Mesendoderm (in vitro differentiated cells): Measurements from ENCODE around the gene CDK6.

Experiments used
- DNase-seq: peaks from one replicate; pipeline ENCODE4 v3.0.0; 2013
- H2AK5ac ChIP-seq: 2 replicates; pipeline ENCODE4 v1.6.1; 2013; ENCODE audit warnings: low read length, inconsistent platforms
- H2BK120ac ChIP-seq: 2 replicates; pipeline ENCODE4 v1.6.1; 2013; ENCODE audit warnings: low read depth, mild to moderate bottlenecking, low read length, moderate library complexity, mixed read lengths
- H2BK15ac ChIP-seq: replicated peaks from 2 replicates; pipeline ENCODE4 v1.6.1; 2013; ENCODE audit warnings: low read depth, mild to moderate bottlenecking, moderate library complexity
- H2BK5ac ChIP-seq: 2 replicates; pipeline ENCODE4 v1.6.1; 2013; ENCODE audit warnings: low read length, inconsistent platforms
- H3K18ac ChIP-seq: 2 replicates; pipeline ENCODE4 v1.6.1; 2013; ENCODE audit warnings: mild to moderate bottlenecking, low read length, mixed read lengths
- H3K23ac ChIP-seq: one replicate; pipeline ENCODE4 v1.6.1; 2013; ENCODE audit warnings: low read length
- H3K27ac ChIP-seq: 2 replicates; pipeline ENCODE4 v1.5.1; 2013; ENCODE audit warnings: low read depth, mild to moderate bottlenecking, inconsistent platforms, low read length, moderate library complexity
- H3K27me3 ChIP-seq: 2 replicates; pipeline ENCODE4 v1.6.1; 2013; ENCODE audit warnings: low read length, control low read depth, mild to moderate bottlenecking, inconsistent platforms; ENCODE audit not compliant: insufficient read depth, poor library complexity
- H3K36me3 ChIP-seq: 2 replicates; pipeline ENCODE4 v1.6.1; 2013; ENCODE audit warnings: low read length, inconsistent platforms; ENCODE audit not compliant: control insufficient read depth, insufficient read depth
- H3K4ac ChIP-seq: one replicate; pipeline ENCODE4 v1.6.1; 2013; ENCODE audit warnings: low read depth, mild to moderate bottlenecking, low read length, moderate library complexity
- H3K4me1 ChIP-seq: 2 replicates; pipeline ENCODE4 v1.6.1; 2013; ENCODE audit warnings: low read depth, low read length, inconsistent platforms; ENCODE audit not compliant: control insufficient read depth
- H3K4me2 ChIP-seq: 2 replicates; pipeline ENCODE4 v1.6.1; 2013; ENCODE audit warnings: low read length
- H3K4me3 ChIP-seq: 2 replicates; pipeline ENCODE4 v1.5.1; 2013; ENCODE audit warnings: mild to moderate bottlenecking, low read length
- H3K56ac ChIP-seq: one replicate; pipeline ENCODE4 v1.6.1; 2013; ENCODE audit warnings: low read length
- H3K79me1 ChIP-seq: 2 replicates; pipeline ENCODE4 v1.6.1; 2013; ENCODE audit warnings: low read length, inconsistent platforms
- H3K79me2 ChIP-seq: 2 replicates; pipeline ENCODE4 v1.6.1; 2013; ENCODE audit warnings: mild to moderate bottlenecking, low read length; ENCODE audit not compliant: control insufficient read depth, insufficient read depth
- H3K9ac ChIP-seq: 2 replicates; pipeline ENCODE4 v1.6.1; 2013; ENCODE audit warnings: low read length, inconsistent platforms
- H4K5ac ChIP-seq: one replicate; pipeline ENCODE4 v1.6.1; 2013; ENCODE audit warnings: low read length
- H4K8ac ChIP-seq: one replicate; pipeline ENCODE4 v1.6.1; 2013; ENCODE audit warnings: low read depth, mild to moderate bottlenecking, control low read depth, low read length, moderate library complexity
- WGBS: extraction: QIAGEN DNeasy Blood & Tissue Kit; methylation state at CpG from one replicate; pipeline ENCODE4 v1.1.7; 2013; ENCODE audit warnings: low lambda C conversion rate, missing lambda C conversion rate; ENCODE audit not compliant: insufficient coverage; ENCODE audit errors: extremely low coverage; 5-methylcytosine and 5-hydroxymethylcytosine counted together

Gene CDK6

GRCh38 chr7:92880212-92881090, 44.1 kb upstream of the CDK6 start:
- Histone ChIP-seq H4K8ac (no peak overlapping the region), H3K36me3 (no peaks in the 10 kb centered on the region), H3K18ac (no peak overlapping the region), H2BK15ac (no peak overlapping the region), H3K9ac (no peak overlapping the region), H3K27ac (no peak overlapping the region), H3K4me3 (no peak overlapping the region), H3K23ac (no peak overlapping the region), H4K5ac (no peak overlapping the region), H2AK5ac (no peak overlapping the region), H3K79me2 (no peaks in the 10 kb centered on the region), H3K4ac (no peak overlapping the region), H3K56ac (no peak overlapping the region), H3K4me2 (no peak overlapping the region), H3K79me1 (no peaks in the 10 kb centered on the region), H2BK5ac (no peak overlapping the region), H3K27me3 (no peaks in the 10 kb centered on the region), H2BK120ac (no peak overlapping the region), H3K4me1 (no peaks in the 10 kb centered on the region)
- no CpG with 5 or more reads among the region's 2 CpGs for WGBS
- peak; percentile 89 for DNase-seq

GRCh38 chr7:92877367-92877766, 41.0 kb upstream of the CDK6 start:
- WGBS: no CpG with 5 or more reads among the region's 1 CpG
- H3K23ac ChIP-seq: no peak overlapping the region
- no peak overlapping the region for H3K4me2 ChIP-seq
- H3K56ac ChIP-seq: no peak overlapping the region
- no peak overlapping the region for H3K4me3 ChIP-seq
- no peak overlapping the region for H3K4ac ChIP-seq
- no peak overlapping the region for H2BK15ac ChIP-seq
- no peak overlapping the region for H2AK5ac ChIP-seq
- no peak overlapping the region for H3K18ac ChIP-seq
- H4K8ac ChIP-seq: no peak overlapping the region
- H4K5ac ChIP-seq: no peak overlapping the region
- no peak overlapping the region for H3K9ac ChIP-seq
- no peaks in the 10 kb centered on the region for H3K4me1 ChIP-seq
- H3K79me2 ChIP-seq: no peaks in the 10 kb centered on the region
- DNase-seq: no peak
- no peak overlapping the region for H2BK5ac ChIP-seq
- H3K79me1 ChIP-seq: no peaks in the 10 kb centered on the region
- H2BK120ac ChIP-seq: no peak overlapping the region
- H3K27me3 ChIP-seq: no peaks in the 10 kb centered on the region
- no peaks in the 10 kb centered on the region for H3K36me3 ChIP-seq
- no peak overlapping the region for H3K27ac ChIP-seq

GRCh38 chr7:92876836-92877235, 40.5 kb upstream of the CDK6 start:
- Histone ChIP-seq H3K23ac (no peak overlapping the region), H3K79me2 (no peaks in the 10 kb centered on the region), H3K27ac (no peak overlapping the region)

GRCh38 chr7:92875719-92876118, 39.3 kb upstream of the CDK6 start:
- Histone ChIP-seq H3K23ac (no peak overlapping the region), H3K36me3 (no peaks in the 10 kb centered on the region), H2BK15ac (no peak overlapping the region), H3K4ac (no peak overlapping the region), H3K56ac (no peak overlapping the region), H3K79me2 (no peaks in the 10 kb centered on the region), H3K27ac (no peak overlapping the region), H4K5ac (no peak overlapping the region), H3K27me3 (no peaks in the 10 kb centered on the region), H2BK120ac (no peak overlapping the region), H3K4me3 (no peak overlapping the region), H3K4me1 (no peaks in the 10 kb centered on the region), H3K9ac (no peak overlapping the region), H2AK5ac (no peak overlapping the region), H3K18ac (no peak overlapping the region), H2BK5ac (no peak overlapping the region), H3K79me1 (no peaks in the 10 kb centered on the region), H4K8ac (no peak overlapping the region), H3K4me2 (no peak overlapping the region)
- no CpG with 5 or more reads among the region's 2 CpGs for WGBS
- no peak for DNase-seq

More at GRCh38 chr7:92876836-92877235, 40.5 kb upstream of the CDK6 start:
- Histone ChIP-seq H2AK5ac (no peak overlapping the region), H4K5ac (no peak overlapping the region), H3K4me2 (no peak overlapping the region), H3K18ac (no peak overlapping the region), H3K9ac (no peak overlapping the region), H3K27me3 (no peaks in the 10 kb centered on the region), H3K56ac (no peak overlapping the region), H3K79me1 (no peaks in the 10 kb centered on the region), H2BK120ac (no peak overlapping the region), H3K4me3 (no peak overlapping the region), H2BK5ac (no peak overlapping the region), H2BK15ac (no peak overlapping the region), H3K36me3 (no peaks in the 10 kb centered on the region), H4K8ac (no peak overlapping the region), H3K4ac (no peak overlapping the region), H3K4me1 (no peaks in the 10 kb centered on the region)
- no CpG with 5 or more reads among the region's 1 CpG for WGBS
- DNase-seq: no peak

GRCh38 chr7:92875173-92875572, 38.8 kb upstream of the CDK6 start:
- H3K27me3 ChIP-seq: no peaks in the 10 kb centered on the region
- no peak overlapping the region for H3K23ac ChIP-seq
- H2BK5ac ChIP-seq: no peak overlapping the region
- no peak overlapping the region for H3K27ac ChIP-seq
- H3K4ac ChIP-seq: no peak overlapping the region
- no peaks in the 10 kb centered on the region for H3K4me1 ChIP-seq
- no CpG with 5 or more reads among the region's 1 CpG for WGBS
- H3K4me2 ChIP-seq: no peak overlapping the region
- no peak overlapping the region for H3K4me3 ChIP-seq
- no peak overlapping the region for H3K9ac ChIP-seq
- H3K18ac ChIP-seq: no peak overlapping the region
- no peak overlapping the region for H4K8ac ChIP-seq
- H4K5ac ChIP-seq: no peak overlapping the region
- H3K36me3 ChIP-seq: no peaks in the 10 kb centered on the region
- no peak overlapping the region for H3K56ac ChIP-seq
- no peak overlapping the region for H2AK5ac ChIP-seq
- no peaks in the 10 kb centered on the region for H3K79me2 ChIP-seq
- H2BK120ac ChIP-seq: no peak overlapping the region
- no peaks in the 10 kb centered on the region for H3K79me1 ChIP-seq
- H2BK15ac ChIP-seq: no peak overlapping the region
- DNase-seq: no peak

- no peak overlapping the region for H4K5ac ChIP-seq
- no CpG with 5 or more reads among the region's 1 CpG for WGBS
- H3K27me3 ChIP-seq: no peaks in the 10 kb centered on the region
- H3K4ac ChIP-seq: no peak overlapping the region
- no peak overlapping the region for H2BK5ac ChIP-seq
- no peaks in the 10 kb centered on the region for H3K79me2 ChIP-seq
- H3K23ac ChIP-seq: no peak overlapping the region
- H3K18ac ChIP-seq: no peak overlapping the region
- H3K4me1 ChIP-seq: no peaks in the 10 kb centered on the region
- H3K79me1 ChIP-seq: no peaks in the 10 kb centered on the region
- no peaks in the 10 kb centered on the region for H3K36me3 ChIP-seq
- H3K4me3 ChIP-seq: no peak overlapping the region
- no peak overlapping the region for H3K9ac ChIP-seq
- no peak overlapping the region for H4K8ac ChIP-seq
- H2BK15ac ChIP-seq: no peak overlapping the region
- H3K4me2 ChIP-seq: no peak overlapping the region
- DNase-seq: no peak
- no peak overlapping the region for H2BK120ac ChIP-seq
- H2AK5ac ChIP-seq: no peak overlapping the region
- H3K56ac ChIP-seq: no peak overlapping the region
- no peak overlapping the region for H3K27ac ChIP-seq
These were observed 38.2 kb upstream of the CDK6 start for GRCh38 chr7:92874567-92874966.
